H9 (cell line): ENCODE measurements around the gene ARL13B. TPM values are rescaled to one million over a fixed set of nuclear protein-coding genes. Genes with fewer than 3 reads are reported as not detected.

Source experiments
- DNase-seq: peaks from one replicate; pipeline ENCODE4 v3.0.0-alpha.2; 2017
- H2AFZ ChIP-seq: one replicate; pipeline ENCODE4 v1.6.1; 2013; ENCODE audit warnings: mild to moderate bottlenecking, low read length, control low read depth, moderate library complexity
- H2AK5ac ChIP-seq: 2 replicates; pipeline ENCODE4 v1.6.1; 2013; ENCODE audit warnings: low read length, control low read depth, mixed read lengths; ENCODE audit not compliant: insufficient read length
- H2BK120ac ChIP-seq: one replicate; pipeline ENCODE4 v1.6.1; 2013; ENCODE audit warnings: low read depth, mild to moderate bottlenecking, low read length, control low read depth, inconsistent platforms; ENCODE audit not compliant: poor library complexity, severe bottlenecking
- H2BK12ac ChIP-seq: 2 replicates; pipeline ENCODE4 v1.6.1; 2013; ENCODE audit warnings: low read length, control low read depth, mixed read lengths, low read depth; ENCODE audit not compliant: insufficient read length
- H2BK15ac ChIP-seq: 2 replicates; pipeline ENCODE4 v1.6.1; 2013; ENCODE audit warnings: low read depth, low read length, control low read depth
- H2BK20ac ChIP-seq: one replicate; pipeline ENCODE4 v1.6.1; 2013; ENCODE audit warnings: low read depth, mild to moderate bottlenecking, low read length, control low read depth, inconsistent platforms; ENCODE audit not compliant: poor library complexity, severe bottlenecking
- H2BK5ac ChIP-seq: 2 replicates; pipeline ENCODE4 v1.6.1; 2013; ENCODE audit warnings: low read length, control low read depth, mixed read lengths; ENCODE audit not compliant: insufficient read length
- H3K14ac ChIP-seq: 2 replicates; pipeline ENCODE4 v1.6.1; 2013; ENCODE audit warnings: low read length, control low read depth; ENCODE audit not compliant: insufficient read depth
- H3K18ac ChIP-seq: 2 replicates; pipeline ENCODE4 v1.6.1; 2013; ENCODE audit warnings: low read depth, mild to moderate bottlenecking, mixed read lengths, low read length, control low read depth; ENCODE audit not compliant: insufficient read length
- H3K23ac ChIP-seq: 2 replicates; pipeline ENCODE4 v1.6.1; 2013; ENCODE audit warnings: low read length, control low read depth, mixed read lengths, low read depth; ENCODE audit not compliant: insufficient read length
- H3K23me2 ChIP-seq: 2 replicates; pipeline ENCODE4 v1.6.1; 2013; ENCODE audit warnings: low read depth, mild to moderate bottlenecking, mixed read lengths, low read length, control low read depth; ENCODE audit not compliant: insufficient read length, poor library complexity, severe bottlenecking
- H3K27ac ChIP-seq: 2 replicates; pipeline ENCODE4 v1.5.1; 2013; ENCODE audit warnings: low read length, control low read depth, mixed read lengths, low read depth; ENCODE audit not compliant: insufficient read length
- H3K27me3 ChIP-seq: 2 replicates; pipeline ENCODE4 v1.6.1; 2013; ENCODE audit warnings: low read length, control low read depth, inconsistent platforms; ENCODE audit not compliant: insufficient read depth
- H3K4ac ChIP-seq: 2 replicates; pipeline ENCODE4 v1.6.1; 2013; ENCODE audit warnings: low read depth, mild to moderate bottlenecking, control low read depth, inconsistent platforms, low read length, moderate library complexity
- H3K4me1 ChIP-seq: 2 replicates; pipeline ENCODE4 v1.6.1; 2013; ENCODE audit warnings: low read length, control low read depth, inconsistent platforms; ENCODE audit not compliant: insufficient read depth
- H3K4me2 ChIP-seq: 2 replicates; pipeline ENCODE4 v1.6.1; 2013; ENCODE audit warnings: low read length, control low read depth, mixed read lengths; ENCODE audit not compliant: insufficient read length, insufficient read depth
- H3K56ac ChIP-seq: 2 replicates; pipeline ENCODE4 v1.6.1; 2013; ENCODE audit warnings: low read depth, mild to moderate bottlenecking, mixed read lengths, low read length, control low read depth; ENCODE audit not compliant: insufficient read length
- H3K79me1 ChIP-seq: 2 replicates; pipeline ENCODE4 v1.6.1; 2013; ENCODE audit warnings: low read depth, mild to moderate bottlenecking, moderate library complexity, low read length, control low read depth, inconsistent platforms; ENCODE audit not compliant: insufficient read depth, poor library complexity, severe bottlenecking
- H3K79me2 ChIP-seq: 2 replicates; pipeline ENCODE4 v1.6.1; 2013; ENCODE audit warnings: low read length, control low read depth, inconsistent platforms; ENCODE audit not compliant: insufficient read depth
- H3K9ac ChIP-seq: 2 replicates; pipeline ENCODE4 v1.6.1; 2013; ENCODE audit warnings: low read length, control low read depth, mixed read lengths; ENCODE audit not compliant: insufficient read length; ENCODE audit errors: extremely low read depth
- H3K9me3 ChIP-seq: one replicate; pipeline ENCODE4 v1.6.1; 2013; ENCODE audit warnings: low read depth, low read length, inconsistent platforms; ENCODE audit not compliant: control insufficient read depth
- H3T11ph ChIP-seq: one replicate; pipeline ENCODE4 v1.6.1; 2013; ENCODE audit warnings: mild to moderate bottlenecking, low read length, control low read depth, inconsistent platforms
- H4K20me1 ChIP-seq: one replicate; pipeline ENCODE4 v1.6.1; 2013; ENCODE audit not compliant: control insufficient read depth, insufficient read length, insufficient read depth
- H4K5ac ChIP-seq: 2 replicates; pipeline ENCODE4 v1.6.1; 2013; ENCODE audit warnings: low read depth, mild to moderate bottlenecking, mixed read lengths, low read length, control low read depth; ENCODE audit not compliant: insufficient read length
- H4K8ac ChIP-seq: replicated peaks from 2 replicates; pipeline ENCODE4 v1.6.1; 2013; ENCODE audit warnings: low read length, control low read depth, mixed read lengths, low read depth; ENCODE audit not compliant: insufficient read length
- H4K91ac ChIP-seq: 2 replicates; pipeline ENCODE4 v1.6.1; 2013; ENCODE audit warnings: low read depth, mild to moderate bottlenecking, moderate library complexity, mixed read lengths, low read length, control low read depth; ENCODE audit not compliant: insufficient read length
- H3K27ac Mint-ChIP-seq, 3 experiments: 2 replicates in 2 of 3; 3 replicates in 1 of 3; pipeline ENCODE4 v1.8.0; 2020 to 2021; ENCODE audit warnings: mixed read lengths in 3 of 3, mild to moderate bottlenecking in 1 of 3, moderate library complexity in 1 of 3
- H3K27me3 Mint-ChIP-seq: 2 replicates; pipeline ENCODE4 v1.8.0; 2021; ENCODE audit warnings: low read depth, mild to moderate bottlenecking, moderate library complexity, mixed read lengths
- H3K36me3 Mint-ChIP-seq, 3 experiments: 2 replicates in 2 of 3; 3 replicates in 1 of 3; pipeline ENCODE4 v1.8.0; 2020 to 2021; ENCODE audit warnings: low read depth in 3 of 3, mixed read lengths in 3 of 3; ENCODE audit not compliant: insufficient read depth in 1 of 3
- H3K4me1 Mint-ChIP-seq, 2 experiments: 2 replicates each; pipeline ENCODE4 v1.8.0; 2020; ENCODE audit warnings: mixed read lengths in 2 of 2
- H3K4me3 Mint-ChIP-seq, 2 experiments: 2 replicates in 1 of 2; 3 replicates in 1 of 2; pipeline ENCODE4 v1.8.0; 2020 to 2021; ENCODE audit warnings: mild to moderate bottlenecking in 2 of 2, mixed read lengths in 2 of 2, moderate library complexity in 1 of 2
- H3K9me3 Mint-ChIP-seq, 2 experiments: 2 replicates in 1 of 2; 3 replicates in 1 of 2; pipeline ENCODE4 v1.8.0; 2020; ENCODE audit warnings: mild to moderate bottlenecking in 2 of 2, mixed read lengths in 2 of 2, moderate library complexity in 1 of 2
- WGBS: extraction: QIAGEN DNeasy Blood & Tissue Kit; methylation state at CpG from one replicate; pipeline ENCODE4 v1.1.7; 2013; ENCODE audit warnings: missing lambda C conversion rate, low lambda C conversion rate, mixed read lengths; ENCODE audit not compliant: insufficient read length; ENCODE audit errors: extremely low coverage; 5-methylcytosine and 5-hydroxymethylcytosine counted together
- total RNA-seq: library from RNA; stranded (reverse); gene quantifications from 2 replicates; pipeline ENCODE4 v1.2.1, GENCODE V29; 2021
- TF ChIP-seq, protein P1 (sequence below): fragments of 200-600 bp; sonication (generic); conservative IDR thresholded peaks from 3 replicates; pipeline ENCODE4 v1.8.0; 2021; ENCODE audit warnings: antibody characterized with exemption, mild to moderate bottlenecking

ARL13B gene
- total RNA-seq, 1 experiment from 2014 or later, result 7.9 TPM

DNA sequence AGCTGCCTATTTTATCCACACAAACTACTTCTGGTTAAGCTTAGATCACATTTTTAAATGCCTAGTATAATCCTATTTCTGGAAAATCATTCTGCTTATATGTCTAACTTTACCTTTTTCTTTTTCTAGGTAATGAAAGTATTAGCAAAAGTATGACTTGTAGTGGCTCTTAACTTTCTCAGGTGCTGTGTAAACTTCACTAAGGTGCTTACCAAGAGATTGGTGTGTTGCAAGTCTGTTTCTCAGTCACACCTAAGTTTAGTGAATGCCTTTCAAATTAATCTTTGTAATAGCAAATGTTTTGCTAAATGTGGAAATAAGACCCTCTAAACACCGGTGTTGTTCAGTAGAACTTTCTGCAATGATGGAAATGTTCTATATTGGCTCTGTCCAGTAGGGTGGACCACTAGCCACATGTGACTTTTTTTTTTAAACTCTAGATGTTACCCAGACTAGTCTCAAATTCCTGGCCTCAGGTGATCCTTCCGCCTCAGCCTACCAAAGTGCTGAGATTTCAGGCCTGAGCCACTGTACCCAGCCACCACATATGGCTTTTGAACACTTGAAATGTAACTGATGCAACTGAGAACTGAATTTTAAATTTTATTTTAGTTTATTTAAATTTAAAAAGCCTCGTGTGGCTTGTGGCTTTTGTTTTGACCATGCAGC lies 22.0 kb downstream of the ARL13B start:
- H3K23ac ChIP-seq, result no peak overlapping the region
- Mint-ChIP-seq H3K27me3 (no peaks in the 10 kb centered on the region), H3K9me3 (no peaks in the 10 kb centered on the region), H3K36me3 (peaks cover 0 to 4% (median 0%) of the 10 kb centered on the region in 3 experiments; a peak in 3 of 7 replicates), H3K27ac (peak overlapping the region in 1 of 3 experiments; percentile 59; a peak in 1 of 7 replicates), H3K4me3 (no peak overlapping the region), H3K4me1 (peaks cover 0 to 2% of the 10 kb centered on the region in 2 experiments; a peak in 1 of 4 replicates)
- no peak for DNase-seq
- H3K23me2 ChIP-seq, result no peaks in the 10 kb centered on the region
- no peak overlapping the region for H3K14ac ChIP-seq
- H3K79me1 ChIP-seq, result no peaks in the 10 kb centered on the region
- no peak overlapping the region for H3K56ac ChIP-seq
- no peaks in the 10 kb centered on the region for H3K27me3 ChIP-seq
- no peaks in the 10 kb centered on the region for H3K9me3 ChIP-seq
- no peak overlapping the region for H4K5ac ChIP-seq
- no peak overlapping the region for H4K8ac ChIP-seq
- H2BK15ac ChIP-seq, result no peak overlapping the region
- H2BK20ac ChIP-seq, result no peak overlapping the region
- no peak overlapping the region for H2BK120ac ChIP-seq
- H2AK5ac ChIP-seq, result no peak overlapping the region
- no CpG with 5 or more reads among the region's 3 CpGs for WGBS
- H3K27ac ChIP-seq, result no peak overlapping the region
- no peak overlapping the region for H2BK5ac ChIP-seq
- H2BK12ac ChIP-seq, result no peak overlapping the region
- no peaks in the 10 kb centered on the region for H4K20me1 ChIP-seq
- H2AFZ ChIP-seq, result no peak overlapping the region
- no peaks in the 10 kb centered on the region for H3K4me1 ChIP-seq
- H3K4me2 ChIP-seq, result no peak overlapping the region
- H3K18ac ChIP-seq, result no peak overlapping the region
- H3K4ac ChIP-seq, result no peak overlapping the region
- no peak overlapping the region for H3T11ph ChIP-seq
- H3K9ac ChIP-seq, result no peak overlapping the region
- TF ChIP-seq, protein P1, sequence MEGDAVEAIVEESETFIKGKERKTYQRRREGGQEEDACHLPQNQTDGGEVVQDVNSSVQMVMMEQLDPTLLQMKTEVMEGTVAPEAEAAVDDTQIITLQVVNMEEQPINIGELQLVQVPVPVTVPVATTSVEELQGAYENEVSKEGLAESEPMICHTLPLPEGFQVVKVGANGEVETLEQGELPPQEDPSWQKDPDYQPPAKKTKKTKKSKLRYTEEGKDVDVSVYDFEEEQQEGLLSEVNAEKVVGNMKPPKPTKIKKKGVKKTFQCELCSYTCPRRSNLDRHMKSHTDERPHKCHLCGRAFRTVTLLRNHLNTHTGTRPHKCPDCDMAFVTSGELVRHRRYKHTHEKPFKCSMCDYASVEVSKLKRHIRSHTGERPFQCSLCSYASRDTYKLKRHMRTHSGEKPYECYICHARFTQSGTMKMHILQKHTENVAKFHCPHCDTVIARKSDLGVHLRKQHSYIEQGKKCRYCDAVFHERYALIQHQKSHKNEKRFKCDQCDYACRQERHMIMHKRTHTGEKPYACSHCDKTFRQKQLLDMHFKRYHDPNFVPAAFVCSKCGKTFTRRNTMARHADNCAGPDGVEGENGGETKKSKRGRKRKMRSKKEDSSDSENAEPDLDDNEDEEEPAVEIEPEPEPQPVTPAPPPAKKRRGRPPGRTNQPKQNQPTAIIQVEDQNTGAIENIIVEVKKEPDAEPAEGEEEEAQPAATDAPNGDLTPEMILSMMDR, result no peak
- no peaks in the 10 kb centered on the region for H3K79me2 ChIP-seq
- no peak overlapping the region for H4K91ac ChIP-seq
